Right cardiac atrium (tissue), 5 donors: ENCODE data around the gene ZFPL1. TPM values are rescaled to one million over a fixed set of nuclear protein-coding genes. Genes with fewer than 3 reads are reported as not detected.
A peak's percentile ranks its signal among the peaks of the same experiment; 100 is the strongest.

Experiments
- ATAC-seq, 2 donors: fragments of 200-7000 bp; cut with Tn5 transposase; one replicate each; pipeline versions ENCODE4 v1.8.0 to v1.9.1; 2020; ENCODE audit warnings: moderate library complexity in 2 of 2, mild to moderate bottlenecking in 1 of 2
- DNase-seq, 3 donors: peaks; one replicate each; pipeline ENCODE4 v3.0.0-alpha.2; 2020
- H3K27ac ChIP-seq: one replicate; pipeline ENCODE4 v1.5.1; 2013; ENCODE audit warnings: mild to moderate bottlenecking, low read length, control low read depth, moderate library complexity
- H3K27me3 ChIP-seq: one replicate; pipeline ENCODE4 v1.6.1; 2013; ENCODE audit not compliant: control insufficient read depth, insufficient read depth
- H3K4me1 ChIP-seq: one replicate; pipeline ENCODE4 v1.6.1; 2013; ENCODE audit warnings: low read length; ENCODE audit not compliant: control insufficient read depth, insufficient read depth
- H3K4me3 ChIP-seq: one replicate; pipeline ENCODE4 v1.5.1; 2013; ENCODE audit warnings: low read length, control low read depth
- H3K9me3 ChIP-seq: one replicate; pipeline ENCODE4 v1.6.1; 2013; ENCODE audit warnings: low read length; ENCODE audit not compliant: control insufficient read depth
- WGBS: extraction: QIAGEN DNeasy Blood & Tissue Kit; methylation state at CpG from one replicate; pipeline ENCODE4 v1.1.7; 2013; 5-methylcytosine and 5-hydroxymethylcytosine counted together
- intact Hi-C, 4 donors: fragments of 100-400 bp; cut with DNase I; formaldehyde crosslinking; loops; one replicate each; pipeline versions ENCODE4 v1.11.0 to v1.14.0; 2022 to 2023
- long read RNA-seq, 4 donors: library from polyadenylated mRNA; unstranded; transcript quantifications; one replicate each; pipeline ENCODE4 v2.0.0, GENCODE V29; 2020 to 2021
- polyA plus RNA-seq: library from polyadenylated mRNA; stranded (reverse); fragments of 200-250 nt; gene quantifications from one replicate; pipeline ENCODE4 v1.2.3, GENCODE V29; 2013
- total RNA-seq, 4 donors: library from RNA; stranded (reverse); fragmentation: NEBNext Ultra II Directional; extraction: Animal tissue kit (Norgen Biotek cat#: 25700); gene quantifications; one replicate each; pipeline ENCODE4 v1.2.1, GENCODE V29; 2021
- donor health status: healthy with polysubstance abuse.
- donor health status: DM: no; HTN: yes; CAD: no.
- donor health status: DM: no; HTN: no; CAD: no.
- donor health status: DM: no; HTN: yes; CAD: no; lungs with severe emphysema.
- donor health status: DM: yes; HTN: yes; CAD: no.

The ZFPL1 gene
- total RNA-seq (10 to 100 TPM; 25.6 to 27.3 (median 26.3) TPM), polyA plus RNA-seq (32.6 TPM)
- long read RNA-seq, donor 1, transcript ZFPL1-201 (8 exons, 1,371 nt), result major isoform, 16 of 30 reads
- long read RNA-seq, donor 1, partial matches to known transcripts, result 13 of 30 reads
- long read RNA-seq, donor 1, other reads (novel, unspliced or antisense), result 0 of 30 reads
- long read RNA-seq, donor 2, transcript ZFPL1-201 (8 exons, 1,371 nt), result major isoform, 22 of 26 reads
- long read RNA-seq, donor 2, partial matches to known transcripts, result 2 of 26 reads
- long read RNA-seq, donor 2, other reads (novel, unspliced or antisense), result 2 of 26 reads
- long read RNA-seq, donor 3, transcript ZFPL1-201 (8 exons, 1,371 nt), result major isoform, 16 of 34 reads
- long read RNA-seq, donor 3, partial matches to known transcripts, result 5 of 34 reads
- long read RNA-seq, donor 3, other reads (novel, unspliced or antisense), result 12 of 34 reads
- long read RNA-seq, donor 4, transcript ZFPL1-201 (8 exons, 1,371 nt), result major isoform, 13 of 20 reads
- long read RNA-seq, donor 4, partial matches to known transcripts, result 4 of 20 reads
- long read RNA-seq, donor 4, other reads (novel, unspliced or antisense), result 2 of 20 reads

- Histone ChIP-seq H3K4me1 (peaks cover 2% of the 10 kb centered on the region), H3K27me3 (no peaks in the 10 kb centered on the region), H3K9me3 (no peaks in the 10 kb centered on the region), H3K4me3 (peak within 1 kb of the TSS; percentile 88), H3K27ac (peak within 1 kb of the TSS; percentile 81)
- intact Hi-C loops, result loop anchor here in 2 of 4 donors (5.0 to 10.0 kb wide), 2 partner anchors 37 to 69 kb away; partner anchors contain the start of gene ARL2 (in 1 of the 2)
- ATAC-seq (peak; percentile 95 to 97), DNase-seq (peak; percentile 95 to 98 (median 98))
- under 1% methylated on average over 79 of the region's 79 CpGs for WGBS
Measured at GRCh38 chr11:65083834-65084597, at the start of gene ZFPL1, which contains the start of gene CDCA5. ZFPL1 (plus strand) TSS chr11:65084222; CDS start chr11:65084699, 477 bp downstream. CDCA5 (minus strand) TSS chr11:65084040; CDS start chr11:65083978, 62 bp downstream.

DNA sequence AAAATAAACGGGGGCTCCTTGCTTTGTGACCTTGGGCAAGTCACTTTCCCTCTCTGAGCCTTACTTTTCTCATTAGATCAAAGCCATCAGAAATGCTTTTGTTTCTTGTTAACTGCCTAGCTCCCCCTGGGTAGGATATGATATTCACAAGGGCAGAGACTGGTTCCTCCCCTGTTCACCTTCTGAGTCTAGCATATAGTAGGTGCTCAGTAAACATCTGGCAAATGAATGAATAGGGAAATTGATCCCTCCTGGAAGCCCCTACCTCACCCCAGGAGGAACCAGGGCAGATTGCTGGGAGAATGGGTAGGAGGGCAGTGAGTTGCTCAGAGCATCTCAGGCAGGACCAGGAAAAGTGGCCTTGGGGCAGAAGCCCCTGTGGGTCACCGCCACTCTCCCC, 49.6 kb upstream of the ZFPL1 start:
- H3K9me3 ChIP-seq, result no peaks in the 10 kb centered on the region
- ATAC-seq (no peak), DNase-seq (no peak)
- H3K27me3 ChIP-seq, result no peaks in the 10 kb centered on the region
- H3K27ac ChIP-seq, result no peak overlapping the region
- WGBS, result 95% methylated on average over 2 of the region's 2 CpGs
- no peak overlapping the region for H3K4me3 ChIP-seq
- H3K4me1 ChIP-seq, result no peaks in the 10 kb centered on the region
- intact Hi-C loops, result no loop called here

GRCh38 chr11:65035579-65035978, 48.4 kb upstream of the ZFPL1 start:
- H3K9me3 ChIP-seq, result no peaks in the 10 kb centered on the region
- no peak overlapping the region for H3K4me3 ChIP-seq
- 81% methylated on average over 11 of the region's 11 CpGs for WGBS
- intact Hi-C loops, result no loop called here
- ATAC-seq (no peak), DNase-seq (peak in 1 of 3 donors; percentile 40)
- H3K4me1 ChIP-seq, result no peaks in the 10 kb centered on the region
- H3K27ac ChIP-seq, result no peak overlapping the region
- H3K27me3 ChIP-seq, result no peaks in the 10 kb centered on the region

GRCh38 chr11:65036931-65037330, 47.1 kb upstream of the ZFPL1 start:
- DNase-seq (peak; percentile 54 to 86 (median 83)), ATAC-seq (no peak)
- Histone ChIP-seq H3K27me3 (no peaks in the 10 kb centered on the region), H3K4me3 (no peak overlapping the region), H3K4me1 (no peaks in the 10 kb centered on the region), H3K9me3 (no peaks in the 10 kb centered on the region), H3K27ac (no peak overlapping the region)
- WGBS, result 69% methylated on average over 6 of the region's 6 CpGs
- intact Hi-C loops, result no loop called here

GRCh38 chr11:65040520-65040846, 43.5 kb upstream of the ZFPL1 start:
- Histone ChIP-seq H3K9me3 (no peaks in the 10 kb centered on the region), H3K27ac (peak overlapping the region; percentile 97), H3K4me3 (peak overlapping the region; percentile 56), H3K27me3 (no peaks in the 10 kb centered on the region), H3K4me1 (no peaks in the 10 kb centered on the region)
- ATAC-seq (no peak), DNase-seq (no peak)
- intact Hi-C loops, result no loop called here
- WGBS, result 18% methylated on average over 7 of the region's 7 CpGs

- peak within 1 kb of the TSS; percentile 56 for H3K4me3 ChIP-seq
- H3K9me3 ChIP-seq, result no peaks in the 10 kb centered on the region
- WGBS, result under 1% methylated on average over 91 of the region's 91 CpGs
- no peaks in the 10 kb centered on the region for H3K27me3 ChIP-seq
- intact Hi-C loops, result no loop called here
- H3K27ac ChIP-seq, result peak within 1 kb of the TSS; percentile 97
- ATAC-seq (peak; percentile 96 to 97), DNase-seq (peak; percentile 91 to 96 (median 94))
- no peaks in the 10 kb centered on the region for H3K4me1 ChIP-seq
Measured at GRCh38 chr11:65040847-65041622, 43.0 kb upstream of the ZFPL1 start, which contains the start of gene SAC3D1. SAC3D1 (plus strand) TSS chr11:65041210; CDS start chr11:65041293, 83 bp downstream.

GRCh38 chr11:65042891-65043290, 41.1 kb upstream of the ZFPL1 start:
- DNase-seq (peak in 1 of 3 donors; percentile 28), ATAC-seq (no peak)
- intact Hi-C loops, result no loop called here
- Histone ChIP-seq H3K4me3 (no peak overlapping the region), H3K9me3 (no peaks in the 10 kb centered on the region), H3K4me1 (no peaks in the 10 kb centered on the region), H3K27me3 (no peaks in the 10 kb centered on the region), H3K27ac (no peak overlapping the region)
- 83% methylated on average over 6 of the region's 6 CpGs for WGBS

DNA sequence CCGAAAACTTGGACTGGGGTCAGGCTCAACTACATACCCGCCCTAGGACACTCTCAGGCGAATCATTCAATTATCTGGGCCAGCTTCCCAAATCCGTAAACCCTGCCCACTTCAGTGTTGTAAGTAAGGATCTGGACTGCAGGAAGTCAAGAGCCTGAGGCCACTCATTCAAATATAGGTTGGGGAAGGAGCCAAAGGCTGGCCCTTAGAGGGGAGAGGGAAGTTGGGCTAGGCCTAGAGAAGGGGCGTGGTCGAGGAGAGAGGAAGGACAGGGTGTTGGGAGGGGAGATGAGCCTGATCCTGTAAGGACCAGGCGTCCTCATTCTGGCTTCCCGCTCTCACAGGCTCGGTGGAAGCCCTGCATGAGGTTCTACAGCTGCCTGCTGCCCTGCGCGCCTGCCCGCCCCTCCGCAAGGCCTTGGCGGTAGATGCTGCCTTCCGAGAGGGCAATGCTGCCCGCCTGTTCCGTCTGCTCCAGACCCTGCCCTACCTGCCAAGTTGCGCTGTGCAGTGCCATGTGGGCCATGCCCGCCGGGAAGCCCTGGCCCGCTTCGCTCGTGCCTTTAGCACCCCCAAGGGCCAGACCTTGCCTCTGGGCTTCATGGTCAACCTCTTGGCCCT, 40.0 kb upstream of the ZFPL1 start:
- DNase-seq (peak; percentile 48 to 78 (median 69)), ATAC-seq (peak in 1 of 2 donors; percentile 5)
- Histone ChIP-seq H3K4me3 (no peak overlapping the region), H3K4me1 (no peaks in the 10 kb centered on the region), H3K9me3 (no peaks in the 10 kb centered on the region), H3K27me3 (no peaks in the 10 kb centered on the region), H3K27ac (no peak overlapping the region)
- WGBS, result 79% methylated on average over 23 of the region's 23 CpGs
- intact Hi-C loops, result no loop called here

DNA sequence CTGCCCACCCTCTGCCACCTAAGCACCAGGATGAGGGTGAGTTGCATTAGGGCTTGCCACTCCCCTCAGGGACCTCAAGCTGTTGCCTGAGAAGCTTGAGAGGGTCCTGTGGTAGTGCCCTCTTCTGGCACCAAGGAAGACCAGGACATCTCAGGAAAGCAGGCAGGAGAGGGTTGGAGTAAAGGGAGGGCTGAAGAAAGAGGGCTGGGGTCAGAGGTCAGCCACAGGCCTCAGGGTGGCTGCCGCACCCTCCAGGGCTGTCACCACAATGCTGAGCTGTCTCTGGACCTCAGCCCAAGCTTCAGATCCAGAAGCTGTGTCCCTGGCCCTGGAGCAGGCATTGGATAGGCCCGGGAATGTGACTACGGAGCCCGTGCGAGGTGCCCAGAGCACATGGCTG, 39.0 kb upstream of the ZFPL1 start:
- no peak overlapping the region for H3K27ac ChIP-seq
- ATAC-seq (no peak), DNase-seq (no peak)
- 88% methylated on average over 5 of the region's 5 CpGs for WGBS
- no peaks in the 10 kb centered on the region for H3K9me3 ChIP-seq
- no peaks in the 10 kb centered on the region for H3K4me1 ChIP-seq
- no peaks in the 10 kb centered on the region for H3K27me3 ChIP-seq
- no peak overlapping the region for H3K4me3 ChIP-seq
- intact Hi-C loops, result loop anchor here in 1 of 4 donors (5.0 kb wide), 1 partner anchor 37 kb away; the partner anchor contains the start of genes CDCA5 and ZFPL1

DNA sequence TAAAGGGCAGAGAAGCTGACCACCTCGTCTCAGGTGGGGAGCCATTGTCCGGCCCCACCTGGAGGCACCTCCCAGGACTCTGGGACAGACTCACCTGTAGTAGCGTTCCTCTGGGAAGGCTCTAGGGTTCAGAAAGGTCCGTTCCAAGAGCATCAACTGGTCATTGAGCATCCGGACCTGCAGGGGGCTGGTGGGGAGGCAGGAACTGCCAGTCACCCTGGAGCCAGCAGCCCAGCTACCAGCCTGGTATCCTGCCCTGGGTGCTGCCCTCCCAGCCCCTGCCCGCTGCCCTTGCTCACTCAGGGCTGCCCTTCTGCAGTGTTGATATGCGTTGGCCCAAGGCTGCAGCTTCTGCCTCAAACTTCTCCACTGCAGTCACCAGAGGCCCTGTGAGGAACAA, 38.3 kb upstream of the ZFPL1 start:
- H3K4me3 ChIP-seq, result no peak overlapping the region
- H3K9me3 ChIP-seq, result no peaks in the 10 kb centered on the region
- intact Hi-C loops, result loop anchor here in 1 of 4 donors (5.0 kb wide), 1 partner anchor 37 kb away; the partner anchor contains the start of genes CDCA5 and ZFPL1
- DNase-seq (peak in 1 of 3 donors; percentile 39), ATAC-seq (no peak)
- H3K4me1 ChIP-seq, result no peaks in the 10 kb centered on the region
- no peaks in the 10 kb centered on the region for H3K27me3 ChIP-seq
- no peak overlapping the region for H3K27ac ChIP-seq
- WGBS, result 91% methylated on average over 7 of the region's 7 CpGs
